ENCODE measurements around the gene PNN. TPM values are rescaled to one million over a fixed set of nuclear protein-coding genes. Genes with fewer than 3 reads are reported as not detected.
"Not testable (repeated sequence)": the region's sequence is repeated elsewhere in the genome, so short reads cannot be mapped to it uniquely, and the experiment has no call there.

Gene PNN
- total RNA-seq, 1 donor from 2014 or later: 54.5 TPM

DNA sequence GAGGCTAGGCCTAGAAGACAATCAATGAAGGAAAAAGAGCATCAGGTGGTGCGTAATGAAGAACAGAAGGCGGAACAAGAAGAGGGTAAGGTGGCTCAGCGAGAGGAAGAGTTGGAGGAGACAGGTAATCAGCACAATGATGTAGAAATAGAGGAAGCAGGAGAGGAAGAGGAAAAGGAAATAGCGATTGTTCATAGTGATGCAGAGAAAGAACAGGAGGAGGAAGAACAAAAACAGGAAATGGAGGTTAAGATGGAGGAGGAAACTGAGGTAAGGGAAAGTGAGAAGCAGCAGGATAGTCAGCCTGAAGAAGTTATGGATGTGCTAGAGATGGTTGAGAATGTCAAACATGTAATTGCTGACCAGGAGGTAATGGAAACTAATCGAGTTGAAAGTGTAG, 5.5 kb downstream of the PNN start:
- no peak for DNase-seq (ENCODE audit: extremely low spot score in 2 of 2)
- Histone ChIP-seq H3K27ac (no peak overlapping the region), H3K4me1 (peaks cover 20% of the 10 kb centered on the region)

GRCh38 chr14:39181026-39181692, 6.1 kb downstream of the PNN start:
- Histone ChIP-seq H3K9me3 (no peaks in the 10 kb centered on the region), H3K27me3 (no peaks in the 10 kb centered on the region), H3K4me3 (no peak overlapping the region), H3K36me3 (peaks cover 0 to 85% of the 10 kb centered on the region in 2 donors), H3K4me1 (peaks cover 16% of the 10 kb centered on the region), H3K27ac (no peak overlapping the region)
- no peak for TF ChIP-seq CTCF (IDR thresholded peaks at IDR 0.05)
- no peak for TF ChIP-seq POLR2A (IDR thresholded peaks at IDR 0.05)
- TF ChIP-seq POLR2AphosphoS5 (IDR thresholded peaks at IDR 0.05; ENCODE audit: insufficient read depth in 1 of 2, low read depth in 1 of 2): no peak
- intact Hi-C loops (cut with DNase I): no loop called here
- no peak for DNase-seq (ENCODE audit: extremely low spot score in 2 of 2)

More for the DNA sequence above, 5.5 kb downstream of the PNN start:
- TF ChIP-seq POLR2AphosphoS5 (IDR thresholded peaks at IDR 0.05; ENCODE audit: insufficient read depth in 1 of 2, low read depth in 1 of 2) (no peak), CTCF (IDR thresholded peaks at IDR 0.05) (no peak), POLR2A (IDR thresholded peaks at IDR 0.05) (no peak)
- no peak overlapping the region for H3K4me3 ChIP-seq
- H3K36me3 ChIP-seq: peaks cover 0 to 85% of the 10 kb centered on the region in 2 donors
- no peaks in the 10 kb centered on the region for H3K9me3 ChIP-seq
- intact Hi-C loops (cut with DNase I): no loop called here
- no peaks in the 10 kb centered on the region for H3K27me3 ChIP-seq

GRCh38 chr14:39181693-39182047, 6.6 kb downstream of the PNN start:
- Histone ChIP-seq H3K9me3 (no peaks in the 10 kb centered on the region), H3K4me3 (no peak overlapping the region), H3K36me3 (peaks cover 0 to 82% of the 10 kb centered on the region in 2 donors), H3K4me1 (peaks cover 11% of the 10 kb centered on the region), H3K27ac (no peak overlapping the region), H3K27me3 (no peaks in the 10 kb centered on the region)
- no peak for TF ChIP-seq POLR2AphosphoS5 (IDR thresholded peaks at IDR 0.05; ENCODE audit: insufficient read depth in 1 of 2, low read depth in 1 of 2)
- TF ChIP-seq CTCF (IDR thresholded peaks at IDR 0.05): no peak
- no peak for TF ChIP-seq POLR2A (IDR thresholded peaks at IDR 0.05)
- intact Hi-C loops (cut with DNase I): no loop called here
- DNase-seq (ENCODE audit: extremely low spot score in 2 of 2): no peak

DNA sequence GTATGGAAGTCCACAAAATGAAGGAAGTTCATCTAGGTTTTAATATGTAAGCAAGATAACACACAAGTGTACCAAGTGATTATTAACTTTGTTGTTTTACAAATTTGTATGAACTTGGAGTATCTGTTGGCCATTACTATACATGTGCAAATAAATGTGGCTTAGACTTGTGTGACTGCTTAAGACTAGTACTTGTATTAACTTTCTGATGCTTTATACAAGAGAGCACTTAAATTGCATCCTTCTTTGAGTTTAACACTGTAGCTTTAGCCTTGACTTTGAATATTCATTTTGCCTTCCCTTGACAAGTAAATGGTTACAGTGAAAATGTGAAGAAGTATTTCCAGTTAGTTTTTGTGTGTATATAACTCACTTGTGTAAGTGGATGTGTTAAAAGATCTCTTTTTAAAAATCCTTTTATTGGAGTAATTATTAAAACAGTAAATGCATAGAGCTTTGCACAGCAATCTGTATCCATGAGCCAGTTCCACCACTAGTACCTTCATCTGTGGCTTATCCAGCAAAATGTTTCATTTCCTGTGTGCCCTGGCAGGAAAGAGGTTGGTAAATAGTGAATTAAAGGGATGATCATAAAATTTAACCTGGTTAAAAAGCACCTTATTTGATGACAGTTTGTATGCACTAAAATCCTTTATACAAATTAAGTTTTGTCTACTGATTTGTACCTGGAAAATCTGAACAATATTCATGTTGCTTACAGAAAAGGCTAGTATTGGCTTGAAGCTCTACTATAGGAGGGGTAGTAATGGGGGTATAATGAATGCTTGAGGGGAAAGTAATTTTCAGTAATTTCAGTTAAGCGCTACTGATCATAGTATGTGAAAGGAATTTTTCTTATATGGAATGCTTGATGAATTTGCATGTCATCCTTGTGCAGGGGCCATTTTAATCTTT, 8.0 kb downstream of the PNN start:
- Histone ChIP-seq H3K27ac (no peak overlapping the region), H3K9me3 (no peaks in the 10 kb centered on the region), H3K4me3 (no peak overlapping the region), H3K4me1 (no peaks in the 10 kb centered on the region), H3K36me3 (peaks cover 0 to 68% of the 10 kb centered on the region in 2 donors), H3K27me3 (no peaks in the 10 kb centered on the region)
- DNase-seq (ENCODE audit: extremely low spot score in 2 of 2): no peak
- TF ChIP-seq CTCF (IDR thresholded peaks at IDR 0.05) (no peak), POLR2AphosphoS5 (IDR thresholded peaks at IDR 0.05; ENCODE audit: insufficient read depth in 1 of 2, low read depth in 1 of 2) (no peak), POLR2A (IDR thresholded peaks at IDR 0.05) (no peak)
- intact Hi-C loops (cut with DNase I): no loop called here

- DNase-seq (ENCODE audit: extremely low spot score in 2 of 2); H3K27me3 ChIP-seq; H3K4me1 ChIP-seq; H3K27ac ChIP-seq; H3K9me3 ChIP-seq; H3K4me3 ChIP-seq; intact Hi-C loops (cut with DNase I): not testable (repeated sequence)
- H3K36me3 ChIP-seq: peaks cover 0 to 62% of the 10 kb centered on the region in 2 donors
Observed at GRCh38 chr14:39183685-39184003, 8.6 kb downstream of the PNN start.
